Activated B cell treated with CpG ODN at 0.5 μM for 24 hours (primary cell): ENCODE results near the gene PADI1. TPM values are rescaled to one million over a fixed set of nuclear protein-coding genes. Genes with fewer than 3 reads are reported as not detected.

Experiments
- ATAC-seq: fragments of 200-7000 bp; cut with Tn5 transposase; one replicate; pipeline ENCODE4 v1.10.0; 2021; ENCODE audit warnings: low read depth, mild to moderate bottlenecking, moderate library complexity
- CTCF ChIA-PET: fragments of 350-600 bp; sonication (Branson Sonifier 250); formaldehyde crosslinking; loops from one replicate; lab custom pipeline; 2021; ENCODE audit warnings: antibody characterized with exemption; lab: Charles Lee
- POLR2A ChIA-PET: fragments of 350-600 bp; sonication (Branson Sonifier 250); formaldehyde crosslinking; loops from one replicate; lab custom pipeline; 2021; ENCODE audit warnings: antibody characterized with exemption; lab: Charles Lee
- DNase-seq: peaks from one replicate; pipeline ENCODE4 v3.0.0; 2022
- H3K27ac Mint-ChIP-seq: one replicate; pipeline ENCODE4 v1.8.0; 2020; ENCODE audit warnings: mixed read lengths
- H3K27me3 Mint-ChIP-seq: one replicate; pipeline ENCODE4 v1.8.0; 2021; ENCODE audit warnings: mixed read lengths
- H3K36me3 Mint-ChIP-seq: one replicate; pipeline ENCODE4 v1.8.0; 2021; ENCODE audit warnings: low read depth, mixed read lengths
- H3K4me1 Mint-ChIP-seq: one replicate; pipeline ENCODE4 v1.8.0; 2021; ENCODE audit warnings: mixed read lengths
- H3K4me3 Mint-ChIP-seq: one replicate; pipeline ENCODE4 v1.8.0; 2020; ENCODE audit warnings: mild to moderate bottlenecking, mixed read lengths
- H3K9me3 Mint-ChIP-seq: one replicate; pipeline ENCODE4 v1.8.0; 2020; ENCODE audit warnings: mixed read lengths
- CTCF ChIP-seq: fragments of 200-600 bp; IDR thresholded peaks from one replicate; pipeline ENCODE4 v1.8.0; 2022; ENCODE audit warnings: antibody characterized with exemption, mild to moderate bottlenecking
- intact Hi-C: fragments of 100-400 bp; cut with micrococcal nuclease; formaldehyde crosslinking; loops from one replicate; pipeline ENCODE4 v1.15.1; 2024
- total RNA-seq: library from RNA; stranded (reverse); gene quantifications from 2 replicates; pipeline ENCODE4 v1.2.3, GENCODE V29; 2022

The PADI1 gene
- total RNA-seq, 1 donor from 2014 or later, result not detected

- DNase-seq (no peak), ATAC-seq (no peak)
- TF ChIP-seq CTCF, result no peak
- Mint-ChIP-seq H3K4me1 (peaks cover 28% of the 10 kb centered on the region), H3K27ac (no peak overlapping the region), H3K36me3 (no peaks in the 10 kb centered on the region), H3K4me3 (no peak overlapping the region), H3K9me3 (no peaks in the 10 kb centered on the region), H3K27me3 (peaks cover 27% of the 10 kb centered on the region)
- intact Hi-C loops, result no loop called here
- CTCF ChIA-PET, result interaction anchor here (0.8 kb wide), 1 partner anchor 15 kb away, joined by 3 read pairs; no protein-coding TSS in a partner anchor
- POLR2A ChIA-PET, result interaction anchor here (0.6 kb wide), 1 partner anchor 1657 kb away, joined by 3 read pairs; no protein-coding TSS in a partner anchor
These were observed 7.1 kb downstream of the PADI1 start for GRCh38 chr1:17212009-17212408.

GRCh38 chr1:17212487-17213121 lies 7.7 kb downstream of the PADI1 start:
- no peaks in the 10 kb centered on the region for H3K36me3 Mint-ChIP-seq
- no peak overlapping the region for H3K4me3 Mint-ChIP-seq
- TF ChIP-seq CTCF, result no peak
- H3K27me3 Mint-ChIP-seq, result peaks cover 27% of the 10 kb centered on the region
- ATAC-seq (no peak), DNase-seq (no peak)
- intact Hi-C loops, result no loop called here
- ChIA-PET POLR2A (interaction anchor here (0.7 kb wide), 1 partner anchor 23 kb away, joined by 3 read pairs; no protein-coding TSS in a partner anchor), CTCF (interaction anchor here (0.6 kb wide), 1 partner anchor 87 kb away, joined by 3 read pairs; no protein-coding TSS in a partner anchor)
- H3K4me1 Mint-ChIP-seq, result peaks cover 22% of the 10 kb centered on the region
- no peak overlapping the region for H3K27ac Mint-ChIP-seq
- H3K9me3 Mint-ChIP-seq, result no peaks in the 10 kb centered on the region

- no peak for TF ChIP-seq CTCF
- Mint-ChIP-seq H3K4me3 (no peak overlapping the region), H3K27ac (no peak overlapping the region), H3K9me3 (no peaks in the 10 kb centered on the region), H3K4me1 (peaks cover 15% of the 10 kb centered on the region), H3K27me3 (peaks cover 27% of the 10 kb centered on the region), H3K36me3 (no peaks in the 10 kb centered on the region)
- intact Hi-C loops, result no loop called here
- ChIA-PET CTCF (no interaction called here), POLR2A (no interaction called here)
- ATAC-seq (no peak), DNase-seq (no peak)
These were observed 8.3 kb downstream of the PADI1 start for GRCh38 chr1:17213148-17213781.

- H3K4me1 Mint-ChIP-seq, result peaks cover 10% of the 10 kb centered on the region
- CTCF ChIA-PET, result no interaction called here
- intact Hi-C loops, result no loop called here
- no peaks in the 10 kb centered on the region for H3K9me3 Mint-ChIP-seq
- DNase-seq, result no peak
- no peak for ATAC-seq
- no peak overlapping the region for H3K27ac Mint-ChIP-seq
- POLR2A ChIA-PET, result no interaction called here
- no peaks in the 10 kb centered on the region for H3K36me3 Mint-ChIP-seq
- H3K4me3 Mint-ChIP-seq, result no peak overlapping the region
- H3K27me3 Mint-ChIP-seq, result peaks cover 27% of the 10 kb centered on the region
- no peak for TF ChIP-seq CTCF
These were observed 8.8 kb downstream of the PADI1 start for GRCh38 chr1:17213782-17214148.

- POLR2A ChIA-PET, result no interaction called here
- CTCF ChIA-PET, result no interaction called here
- ATAC-seq (peak; percentile 45), DNase-seq (no peak)
- Mint-ChIP-seq H3K36me3 (no peaks in the 10 kb centered on the region), H3K4me1 (peaks cover 8% of the 10 kb centered on the region), H3K9me3 (no peaks in the 10 kb centered on the region), H3K27me3 (peaks cover 27% of the 10 kb centered on the region), H3K4me3 (no peak overlapping the region), H3K27ac (no peak overlapping the region)
- intact Hi-C loops, result no loop called here
- TF ChIP-seq CTCF, result no peak
These were observed 10.1 kb downstream of the PADI1 start for GRCh38 chr1:17214876-17215544.
